ENCODE results near the gene GALNTL6. TPM values are rescaled to one million over a fixed set of nuclear protein-coding genes. Genes with fewer than 3 reads are reported as not detected.

The GALNTL6 gene
- total and polyA plus RNA-seq, 2 donors (not counting 3 experiments of a cell fraction or from before 2014, with no cell fraction given) = not detected

DNA sequence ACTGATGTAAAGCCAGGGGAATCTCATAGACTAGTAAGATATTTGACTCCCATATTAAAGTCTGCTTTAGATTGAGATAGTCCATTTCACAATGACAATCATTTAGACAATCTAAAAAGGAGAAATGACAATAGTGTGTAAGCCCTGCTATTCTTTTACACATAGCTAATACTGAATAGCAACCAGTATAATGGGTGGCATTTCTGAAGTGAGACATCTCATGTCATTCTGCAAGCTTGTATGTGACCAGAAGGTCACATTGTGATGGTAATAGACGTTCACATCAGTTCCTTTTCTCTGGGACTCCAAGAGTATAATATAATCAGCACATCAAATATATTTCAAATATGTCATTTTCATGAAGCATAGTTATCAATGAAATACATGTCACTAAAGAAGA, 440.2 kb downstream of the GALNTL6 start:
- Histone ChIP-seq H3K36me3 (ENCODE audit: control insufficient read depth in 2 of 2, extremely low read depth in 1 of 2, insufficient read depth in 2 of 2, low read length in 2 of 2) (no peaks in the 10 kb centered on the region), H3K9me1 (replicated peaks; ENCODE audit: control insufficient read depth, extremely low read depth, insufficient read depth, low read length) (no peaks in the 10 kb centered on the region), H3K27me3 (ENCODE audit: control insufficient read depth in 2 of 2, insufficient read depth in 2 of 2, low read length in 2 of 2) (no peaks in the 10 kb centered on the region), H2AFZ (ENCODE audit: low read depth, low read length) (no peak overlapping the region), H3K9ac (replicated peaks; ENCODE audit: extremely low read depth, insufficient read depth, low read length) (no peak overlapping the region), H4K20me1 (replicated peaks; ENCODE audit: control insufficient read depth, extremely low read depth, insufficient read depth, low read length) (no peaks in the 10 kb centered on the region), H3K9me3 (replicated peaks; ENCODE audit: control insufficient read depth, insufficient read depth, low read length) (peaks cover 2% of the 10 kb centered on the region), H3K4me1 (ENCODE audit: control insufficient read depth, extremely low read depth, insufficient read depth, low read length) (no peaks in the 10 kb centered on the region), H3K79me2 (ENCODE audit: control insufficient read depth, insufficient read depth, low read length) (no peaks in the 10 kb centered on the region), H3K4me3 (replicated peaks in 1 of 3; ENCODE audit: insufficient read depth in 1 of 3, low read depth in 1 of 3, low read length in 3 of 3) (no peak overlapping the region), H3K4me2 (ENCODE audit: insufficient read depth, low read length) (no peak overlapping the region), H3K27ac (ENCODE audit: insufficient read depth, low read depth, low read length) (no peak overlapping the region)
- ChIA-PET CTCF (no interaction called here), POLR2A (no interaction called here)
- DNase-seq (ENCODE audit: low read depth, low spot score) = no peak
- no TSS peak for BruUV-seq (replicated peaks)
- FAIRE-seq = no peak
- intact Hi-C loops (cut with micrococcal nuclease) = no loop called here
- no peak for TF ChIP-seq EZH2 (IDR thresholded peaks at IDR 0.05; ENCODE audit: borderline replicate concordance, low read depth, low read length, severe bottlenecking)
- TF ChIP-seq POLR2A (IDR thresholded peaks at IDR 0.05; ENCODE audit: low read depth, low read length) = no peak
- no peak for TF ChIP-seq JUN (IDR thresholded peaks at IDR 0.05; ENCODE audit: borderline replicate concordance, insufficient read depth, insufficient read length, low read depth)
- no peak for TF ChIP-seq GATA2 (IDR thresholded peaks at IDR 0.05; ENCODE audit: insufficient read depth, insufficient read length, low read depth, low read length)
- no peak for TF ChIP-seq POLR2AphosphoS5 (IDR thresholded peaks at IDR 0.05; ENCODE audit: insufficient read depth, low read depth, low read length)
- no peak for TF ChIP-seq FOS (IDR thresholded peaks at IDR 0.05; ENCODE audit: borderline replicate concordance, insufficient read depth, low read length)
- TF ChIP-seq MYC (IDR thresholded peaks at IDR 0.05; ENCODE audit: low read depth, low read length) = no peak
- TF ChIP-seq, protein P1, sequence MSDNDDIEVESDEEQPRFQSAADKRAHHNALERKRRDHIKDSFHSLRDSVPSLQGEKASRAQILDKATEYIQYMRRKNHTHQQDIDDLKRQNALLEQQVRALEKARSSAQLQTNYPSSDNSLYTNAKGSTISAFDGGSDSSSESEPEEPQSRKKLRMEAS (IDR thresholded peaks at IDR 0.05; ENCODE audit: insufficient read depth, insufficient read length) = no peak
- TF ChIP-seq, protein P2, sequence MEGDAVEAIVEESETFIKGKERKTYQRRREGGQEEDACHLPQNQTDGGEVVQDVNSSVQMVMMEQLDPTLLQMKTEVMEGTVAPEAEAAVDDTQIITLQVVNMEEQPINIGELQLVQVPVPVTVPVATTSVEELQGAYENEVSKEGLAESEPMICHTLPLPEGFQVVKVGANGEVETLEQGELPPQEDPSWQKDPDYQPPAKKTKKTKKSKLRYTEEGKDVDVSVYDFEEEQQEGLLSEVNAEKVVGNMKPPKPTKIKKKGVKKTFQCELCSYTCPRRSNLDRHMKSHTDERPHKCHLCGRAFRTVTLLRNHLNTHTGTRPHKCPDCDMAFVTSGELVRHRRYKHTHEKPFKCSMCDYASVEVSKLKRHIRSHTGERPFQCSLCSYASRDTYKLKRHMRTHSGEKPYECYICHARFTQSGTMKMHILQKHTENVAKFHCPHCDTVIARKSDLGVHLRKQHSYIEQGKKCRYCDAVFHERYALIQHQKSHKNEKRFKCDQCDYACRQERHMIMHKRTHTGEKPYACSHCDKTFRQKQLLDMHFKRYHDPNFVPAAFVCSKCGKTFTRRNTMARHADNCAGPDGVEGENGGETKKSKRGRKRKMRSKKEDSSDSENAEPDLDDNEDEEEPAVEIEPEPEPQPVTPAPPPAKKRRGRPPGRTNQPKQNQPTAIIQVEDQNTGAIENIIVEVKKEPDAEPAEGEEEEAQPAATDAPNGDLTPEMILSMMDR (IDR thresholded peaks at IDR 0.05; ENCODE audit: extremely low read depth in 1 of 2, insufficient read depth in 1 of 2, low read depth in 1 of 2, low read length in 2 of 2) = no peak
- dilution Hi-C loops (cut with MboI; ENCODE audit: extremely low pct_ligation_motif_present, low sequenced_read_pairs) = no loop called here

All from endothelial cell of umbilical vein (primary cell).